CD14-positive monocyte (primary cell): ENCODE measurements around the gene GRIN1. TPM values are rescaled to one million over a fixed set of nuclear protein-coding genes. Genes with fewer than 3 reads are reported as not detected.

ENCODE experiments used
- DNase-seq, 3 donors: peaks; one replicate each; pipeline ENCODE4 v3.0.0-alpha.2; 2011 to 2022
- H2AFZ ChIP-seq: 2 replicates; pipeline ENCODE4 v1.6.0; 2012; ENCODE audit warnings: mild to moderate bottlenecking, low read depth, low read length, inconsistent platforms; ENCODE audit not compliant: insufficient read depth, poor library complexity, severe bottlenecking
- H3K27ac ChIP-seq, 2 donors: 1 replicate in 1 of 2; 2 replicates in 1 of 2; pipeline ENCODE4 v1.5.1; 2012 to 2013; ENCODE audit warnings: low read length in 2 of 2, control low read depth in 1 of 2, inconsistent platforms in 1 of 2, low read depth in 1 of 2, mild to moderate bottlenecking in 1 of 2
- H3K27me3 ChIP-seq, 2 donors: one replicate each; pipeline versions ENCODE4 v1.6.0 to v1.6.1; 2011 to 2013; ENCODE audit warnings: low read length in 2 of 2; ENCODE audit not compliant: control insufficient read depth in 2 of 2, insufficient read depth in 2 of 2
- H3K36me3 ChIP-seq, 2 donors: replicated peaks in 1 of 2; 1 replicate in 1 of 2; 2 replicates in 1 of 2; pipeline versions ENCODE4 v1.5.1 to v1.6.1; 2012 to 2013; ENCODE audit warnings: low read length in 2 of 2, control low read depth in 1 of 2, inconsistent platforms in 1 of 2, mild to moderate bottlenecking in 1 of 2; ENCODE audit not compliant: insufficient read depth in 2 of 2, control insufficient read depth in 1 of 2
- H3K4me1 ChIP-seq, 2 donors: 1 replicate in 1 of 2; 2 replicates in 1 of 2; pipeline versions ENCODE4 v1.5.1 to v1.6.1; 2012 to 2013; ENCODE audit warnings: low read length in 2 of 2, control low read depth in 1 of 2, inconsistent platforms in 1 of 2, mild to moderate bottlenecking in 1 of 2, moderate library complexity in 1 of 2; ENCODE audit not compliant: insufficient read depth in 2 of 2, control insufficient read depth in 1 of 2
- H3K4me2 ChIP-seq: replicated peaks from 2 replicates; pipeline ENCODE3; 2012; ENCODE audit warnings: low read length, moderate library complexity, mild to moderate bottlenecking; ENCODE audit not compliant: poor library complexity, severe bottlenecking; ENCODE audit errors: extremely low read depth
- H3K4me3 ChIP-seq, 3 experiments: fragments of 200-600 bp in 1 of 3; sonication (generic) in 1 of 3; replicated peaks in 1 of 3; 1 replicate in 2 of 3; 2 replicates in 1 of 3; pipeline ENCODE4 v1.5.1; 2011 to 2013; ENCODE audit warnings: low read length in 3 of 3, mild to moderate bottlenecking in 3 of 3, control low read depth in 2 of 3, low read depth in 2 of 3, inconsistent platforms in 1 of 3, moderate library complexity in 1 of 3
- H3K79me2 ChIP-seq: 2 replicates; pipeline ENCODE4 v1.6.0; 2012; ENCODE audit warnings: mild to moderate bottlenecking, control low read depth, inconsistent platforms, low read length, moderate library complexity; ENCODE audit not compliant: insufficient read depth
- H3K9ac ChIP-seq: 2 replicates; pipeline ENCODE4 v1.6.0; 2017; ENCODE audit warnings: low read length, mild to moderate bottlenecking; ENCODE audit not compliant: insufficient read depth, poor library complexity, severe bottlenecking
- H3K9me3 ChIP-seq, 2 donors: replicated peaks in 1 of 2; 1 replicate in 1 of 2; 2 replicates in 1 of 2; pipeline versions ENCODE4 v1.5.1 to v1.6.1; 2012 to 2013; ENCODE audit warnings: low read length in 2 of 2, control low read depth in 1 of 2; ENCODE audit not compliant: control insufficient read depth in 1 of 2, insufficient read depth in 1 of 2
- H4K20me1 ChIP-seq: 2 replicates; pipeline ENCODE4 v1.6.0; 2012; ENCODE audit warnings: mild to moderate bottlenecking, low read length, control low read depth, moderate library complexity; ENCODE audit not compliant: insufficient read depth
- H3K27ac Mint-ChIP-seq, 7 donors: one replicate each; pipeline ENCODE4 v1.8.0; 2020; ENCODE audit warnings: mild to moderate bottlenecking in 7 of 7, mixed read lengths in 7 of 7, moderate library complexity in 6 of 7, inconsistent platforms in 2 of 7
- H3K27me3 Mint-ChIP-seq, 3 donors: one replicate each; pipeline ENCODE4 v1.8.0; 2021 to 2022; ENCODE audit warnings: low read depth in 3 of 3, mild to moderate bottlenecking in 3 of 3, mixed read lengths in 3 of 3, moderate library complexity in 3 of 3, inconsistent platforms in 1 of 3
- H3K36me3 Mint-ChIP-seq, 2 donors: one replicate each; pipeline ENCODE4 v1.8.0; 2020; ENCODE audit warnings: mixed read lengths in 2 of 2, inconsistent platforms in 1 of 2, mild to moderate bottlenecking in 1 of 2
- H3K4me1 Mint-ChIP-seq: one replicate; pipeline ENCODE4 v1.8.0; 2020; ENCODE audit warnings: mild to moderate bottlenecking, mixed read lengths
- H3K4me3 Mint-ChIP-seq, 2 donors: one replicate each; pipeline ENCODE4 v1.8.0; 2020; ENCODE audit warnings: mild to moderate bottlenecking in 2 of 2, mixed read lengths in 2 of 2, moderate library complexity in 1 of 2
- H3K9me3 Mint-ChIP-seq, 7 donors: one replicate each; pipeline ENCODE4 v1.8.0; 2020 to 2022; ENCODE audit warnings: mixed read lengths in 7 of 7, mild to moderate bottlenecking in 6 of 7, moderate library complexity in 6 of 7, inconsistent platforms in 2 of 7
- CTCF ChIP-seq: fragments of 200-600 bp; IDR thresholded peaks from one replicate; pipeline ENCODE4 v1.8.0; 2022; ENCODE audit warnings: antibody characterized with exemption, mild to moderate bottlenecking
- WGBS: methylation state at CpG from one replicate; pipeline ENCODE4 v1.1.5; 2013; ENCODE audit warnings: missing lambda C conversion rate; ENCODE audit not compliant: insufficient coverage; 5-methylcytosine and 5-hydroxymethylcytosine counted together
- intact Hi-C, 2 donors: fragments of 100-400 bp; cut with micrococcal nuclease; formaldehyde crosslinking; loops; one replicate each; pipeline versions ENCODE4 v1.15.0 to v1.15.1; 2023
- polyA plus RNA-seq, 3 donors: library from polyadenylated mRNA; depleted of rRNA in 1 of 3; unstranded in 2 of 3; stranded (reverse) in 1 of 3; fragments of 300-500 nt in 2 of 3; fragments of >200 nt in 1 of 3; fragmentation: Illumina TruSeq in 2 of 3; gene quantifications; 1 replicate in 2 of 3; 2 replicates in 1 of 3; pipeline ENCODE4 v1.2.3, GENCODE V29; 2012 to 2021

GRIN1 gene
- polyA plus RNA-seq, 3 donors: not detected

- Mint-ChIP-seq H3K9me3 (peaks cover 0 to 9% (median 2%) of the 10 kb centered on the region in 7 donors), H3K4me1 (no peaks in the 10 kb centered on the region), H3K4me3 (peak overlapping the region in 1 of 2 donors; percentile 62), H3K27ac (no peak overlapping the region), H3K27me3 (peaks cover 64 to 80% (median 65%) of the 10 kb centered on the region in 3 donors), H3K36me3 (peaks cover 0 to 2% of the 10 kb centered on the region in 2 donors)
- Histone ChIP-seq H3K27ac (no peak overlapping the region), H3K4me3 (no peak overlapping the region), H3K9ac (no peak overlapping the region), H3K4me1 (no peaks in the 10 kb centered on the region), H3K79me2 (no peaks in the 10 kb centered on the region), H3K4me2 (no peak overlapping the region), H3K36me3 (no peaks in the 10 kb centered on the region), H3K9me3 (peaks cover 0 to 14% of the 10 kb centered on the region in 2 donors), H3K27me3 (peaks cover 14 to 58% of the 10 kb centered on the region in 2 donors), H4K20me1 (no peaks in the 10 kb centered on the region), H2AFZ (no peak overlapping the region)
- WGBS: 44% methylated on average over 24 of the region's 27 CpGs
- intact Hi-C loops: no loop called here
- TF ChIP-seq CTCF: no peak
- DNase-seq: no peak
Measured at GRCh38 chr9:137136261-137136880, 2.6 kb upstream of the GRIN1 start.

- Histone ChIP-seq H3K27me3 (peaks cover 14 to 53% of the 10 kb centered on the region in 2 donors), H3K27ac (no peak overlapping the region), H3K4me1 (no peaks in the 10 kb centered on the region), H2AFZ (no peak overlapping the region), H4K20me1 (no peaks in the 10 kb centered on the region), H3K4me3 (no peak overlapping the region), H3K36me3 (no peaks in the 10 kb centered on the region), H3K4me2 (no peak overlapping the region), H3K79me2 (no peaks in the 10 kb centered on the region), H3K9me3 (peaks cover 0 to 14% of the 10 kb centered on the region in 2 donors), H3K9ac (no peak overlapping the region)
- H3K36me3 Mint-ChIP-seq: peaks cover 0 to 2% of the 10 kb centered on the region in 2 donors
- no peak for TF ChIP-seq CTCF
- WGBS: 88% methylated on average over 9 of the region's 23 CpGs
- H3K4me1 Mint-ChIP-seq: no peaks in the 10 kb centered on the region
- intact Hi-C loops: no loop called here
- H3K27me3 Mint-ChIP-seq: peaks cover 63 to 78% (median 66%) of the 10 kb centered on the region in 3 donors
- no peak overlapping the region for H3K27ac Mint-ChIP-seq
- no peak for DNase-seq
- H3K4me3 Mint-ChIP-seq: peak overlapping the region in 1 of 2 donors; percentile 81
- peaks cover 0 to 7% (median 1%) of the 10 kb centered on the region in 7 donors for H3K9me3 Mint-ChIP-seq
Measured at GRCh38 chr9:137136881-137137607, 1.9 kb upstream of the GRIN1 start.
